Body of pancreas (tissue), 4 donors: ENCODE measurements around the gene ARHGAP18. TPM values are rescaled to one million over a fixed set of nuclear protein-coding genes. Genes with fewer than 3 reads are reported as not detected.

Experiments used
- ATAC-seq: fragments of 150-250 bp; one replicate; pipeline ENCODE4 v1.9.1; 2016
- DNase-seq, 4 donors: peaks; one replicate each; pipeline ENCODE4 v3.0.0-alpha.2; 2019
- H3K27ac ChIP-seq, 4 donors: fragments of 200-600 bp; sonication (generic); 1 replicate in 3 of 4; 2 replicates in 1 of 4; pipeline versions ENCODE4 v1.5.1 to v1.6.1; 2016 to 2019; ENCODE audit warnings: mild to moderate bottlenecking in 1 of 4, mixed read lengths in 1 of 4, moderate library complexity in 1 of 4
- H3K27me3 ChIP-seq, 2 donors: fragments of 200-600 bp; sonication (generic); one replicate each; pipeline ENCODE4 v1.6.0; 2016; ENCODE audit warnings: mild to moderate bottlenecking in 1 of 2
- H3K36me3 ChIP-seq, 2 donors: fragments of 200-600 bp; sonication (generic); replicated peaks in 1 of 2; 2 replicates each; pipeline ENCODE4 v1.5.1; 2016; ENCODE audit warnings: low read depth in 2 of 2; ENCODE audit not compliant: insufficient read depth in 1 of 2
- H3K4me1 ChIP-seq: fragments of 200-600 bp; sonication (generic); one replicate; pipeline ENCODE4 v1.6.0; 2016
- H3K4me3 ChIP-seq, 2 donors: fragments of 200-600 bp; sonication (generic); 1 replicate in 1 of 2; 2 replicates in 1 of 2; pipeline ENCODE4 v1.5.1; 2016 to 2019
- H3K9me3 ChIP-seq, 3 donors: fragments of 200-600 bp; sonication (generic); 1 replicate in 2 of 3; 2 replicates in 1 of 3; pipeline ENCODE4 v1.5.1; 2016
- CTCF ChIP-seq, 7 experiments: fragments of 450-650 bp in 4 of 7; fragments of 200-600 bp in 3 of 7; sonication (generic) in 3 of 7; IDR thresholded peaks; one replicate each; pipeline ENCODE4 v1.5.1; 2016 to 2019; ENCODE audit warnings: antibody characterized with exemption in 7 of 7
- POLR2A ChIP-seq, 3 donors: fragments of 450-650 bp; IDR thresholded peaks; one replicate each; pipeline ENCODE4 v1.6.1; 2016; ENCODE audit warnings: antibody characterized with exemption in 3 of 3, mild to moderate bottlenecking in 2 of 3
- WGBS, 2 donors: methylation state at CpG; one replicate each; pipeline ENCODE4 v1.1.5; 2017; 5-methylcytosine and 5-hydroxymethylcytosine counted together
- intact Hi-C: fragments of 100-400 bp; cut with DNase I; formaldehyde crosslinking; loops from one replicate; pipeline ENCODE4 v1.15.1; 2023
- total RNA-seq, 2 donors: library from RNA; depleted of rRNA; stranded (reverse); fragments of >200 nt; gene quantifications; one replicate each; pipeline ENCODE4 v1.1.0, GENCODE V29; 2016

Gene ARHGAP18
- total RNA-seq, 2 donors from 2014 or later, result 16.2 to 30.6 TPM

- H3K36me3 ChIP-seq, result no peaks in the 10 kb centered on the region
- DNase-seq, result no peak
- no peak for TF ChIP-seq POLR2A (IDR thresholded peaks at IDR 0.05)
- TF ChIP-seq CTCF (IDR thresholded peaks at IDR 0.05), result no peak
- H3K9me3 ChIP-seq, result no peaks in the 10 kb centered on the region
- ATAC-seq, result no peak
- no peak overlapping the region for H3K4me3 ChIP-seq
- intact Hi-C loops, result no loop called here
- no peaks in the 10 kb centered on the region for H3K27me3 ChIP-seq
- peaks cover 74% of the 10 kb centered on the region for H3K4me1 ChIP-seq
- peak overlapping the region in 1 of 4 donors; percentile 54 for H3K27ac ChIP-seq
These were observed 42.9 kb downstream of the ARHGAP18 start for GRCh38 chr6:129667034-129667433.

- peak; percentile 76 for ATAC-seq
- no peaks in the 10 kb centered on the region for H3K27me3 ChIP-seq
- TF ChIP-seq POLR2A (IDR thresholded peaks at IDR 0.05) (no peak), CTCF (IDR thresholded peaks at IDR 0.05) (no peak)
- intact Hi-C loops, result no loop called here
- DNase-seq, result peak in 2 of 4 donors; percentile 37 to 42
- peak overlapping the region in 3 of 4 donors; percentile 21 to 52 (median 28) for H3K27ac ChIP-seq
- no peaks in the 10 kb centered on the region for H3K36me3 ChIP-seq
- H3K4me3 ChIP-seq, result no peak overlapping the region
- H3K9me3 ChIP-seq, result no peaks in the 10 kb centered on the region
- 26 to 27% methylated on average over 3 of the region's 3 CpGs for WGBS, 2 donors
- peaks cover 75% of the 10 kb centered on the region for H3K4me1 ChIP-seq
These were observed 44.4 kb downstream of the ARHGAP18 start for GRCh38 chr6:129665555-129665954.

GRCh38 chr6:129663531-129663930, 46.4 kb downstream of the ARHGAP18 start:
- no peaks in the 10 kb centered on the region for H3K36me3 ChIP-seq
- no peak for TF ChIP-seq POLR2A (IDR thresholded peaks at IDR 0.05)
- TF ChIP-seq CTCF (IDR thresholded peaks at IDR 0.05), result peak in 2 of 7 experiments; percentile 9 to 10
- 18 to 26% methylated on average over 3 of the region's 3 CpGs for WGBS, 2 donors
- intact Hi-C loops, result no loop called here
- H3K27ac ChIP-seq, result peak overlapping the region in 3 of 4 donors; percentile 14 to 42 (median 38)
- DNase-seq, result no peak
- no peak for ATAC-seq
- H3K4me3 ChIP-seq, result no peak overlapping the region
- H3K4me1 ChIP-seq, result peaks cover 78% of the 10 kb centered on the region
- no peaks in the 10 kb centered on the region for H3K9me3 ChIP-seq
- H3K27me3 ChIP-seq, result no peaks in the 10 kb centered on the region

GRCh38 chr6:129662980-129663431, 47.0 kb downstream of the ARHGAP18 start:
- Histone ChIP-seq H3K4me1 (peaks cover 72% of the 10 kb centered on the region), H3K36me3 (no peaks in the 10 kb centered on the region), H3K27me3 (no peaks in the 10 kb centered on the region), H3K27ac (peak overlapping the region in 1 of 4 donors; percentile 14), H3K4me3 (no peak overlapping the region), H3K9me3 (no peaks in the 10 kb centered on the region)
- DNase-seq (no peak), ATAC-seq (no peak)
- 67 to 70% methylated on average over 4 of the region's 4 CpGs for WGBS, 2 donors
- TF ChIP-seq POLR2A (IDR thresholded peaks at IDR 0.05) (no peak), CTCF (IDR thresholded peaks at IDR 0.05) (no peak)
- intact Hi-C loops, result no loop called here

GRCh38 chr6:129662406-129662766, 47.6 kb downstream of the ARHGAP18 start:
- no peak for TF ChIP-seq CTCF (IDR thresholded peaks at IDR 0.05)
- no peak for TF ChIP-seq POLR2A (IDR thresholded peaks at IDR 0.05)
- Histone ChIP-seq H3K4me3 (no peak overlapping the region), H3K27me3 (no peaks in the 10 kb centered on the region), H3K36me3 (no peaks in the 10 kb centered on the region), H3K27ac (peak overlapping the region; percentile 21 to 42 (median 32)), H3K4me1 (peaks cover 66% of the 10 kb centered on the region), H3K9me3 (no peaks in the 10 kb centered on the region)
- ATAC-seq (no peak), DNase-seq (no peak)
- intact Hi-C loops, result no loop called here
- 47 to 48% methylated on average over 2 of the region's 2 CpGs for WGBS, 2 donors
